CD4-positive, alpha-beta T cell treated with Interleukin-4 for 1 hour (primary cell): ENCODE results near the gene HSPA13.
"Not testable (repeated sequence)": the region's sequence is repeated elsewhere in the genome, so short reads cannot be mapped to it uniquely, and the experiment has no call there.

Source experiments
- DNase-seq, 2 donors: peaks; one replicate each; pipeline ENCODE4 v3.0.0-alpha.2; 2020 to 2022

Gene HSPA13

DNA sequence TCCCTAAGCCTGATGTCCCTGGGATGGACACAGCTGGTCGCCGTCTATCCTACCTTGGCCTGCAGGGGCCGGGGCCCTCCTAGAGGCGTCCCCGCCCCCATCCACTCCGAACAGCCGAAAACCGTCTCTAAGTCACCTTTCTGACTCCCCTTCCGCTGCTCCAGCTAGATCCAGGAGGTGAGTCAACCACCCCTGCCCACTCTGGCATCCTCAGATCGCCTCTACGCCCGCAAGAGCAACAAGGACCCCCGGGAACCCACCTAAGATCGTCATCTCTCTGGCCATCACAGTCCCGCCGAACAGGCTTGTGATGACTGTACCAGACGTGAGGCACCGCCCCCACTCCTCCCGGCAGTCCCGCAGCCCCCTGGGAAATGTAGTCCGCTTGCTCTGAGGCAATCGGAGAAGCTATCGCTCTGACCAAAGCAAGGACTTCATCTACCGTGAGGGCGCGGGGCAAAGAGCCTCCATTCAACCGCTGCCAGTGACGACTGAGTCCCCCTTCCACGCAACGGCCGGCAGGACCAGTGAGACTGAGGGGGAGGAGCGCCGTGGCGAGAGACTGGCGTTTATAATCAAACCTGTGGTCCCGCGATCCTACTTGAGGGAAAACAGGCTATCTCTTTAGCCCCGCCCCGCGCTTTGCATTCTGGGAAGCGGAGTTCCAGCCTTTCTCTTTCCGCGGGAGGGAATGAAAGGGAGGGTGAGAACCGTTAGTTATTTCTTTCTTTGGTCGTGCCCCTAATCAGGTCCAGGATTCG is at the start of gene HSPA13:
Gene HSPA13, minus strand, starts transcription at position 312 of the 761 bp plus-strand sequence. Its CDS starts 27 bp downstream, at position 285.
- peak; percentile 99 to 100 for DNase-seq

GRCh38 chr21:14418920-14419319 is 36.0 kb upstream of the HSPA13 start:
- no peak for DNase-seq

DNA sequence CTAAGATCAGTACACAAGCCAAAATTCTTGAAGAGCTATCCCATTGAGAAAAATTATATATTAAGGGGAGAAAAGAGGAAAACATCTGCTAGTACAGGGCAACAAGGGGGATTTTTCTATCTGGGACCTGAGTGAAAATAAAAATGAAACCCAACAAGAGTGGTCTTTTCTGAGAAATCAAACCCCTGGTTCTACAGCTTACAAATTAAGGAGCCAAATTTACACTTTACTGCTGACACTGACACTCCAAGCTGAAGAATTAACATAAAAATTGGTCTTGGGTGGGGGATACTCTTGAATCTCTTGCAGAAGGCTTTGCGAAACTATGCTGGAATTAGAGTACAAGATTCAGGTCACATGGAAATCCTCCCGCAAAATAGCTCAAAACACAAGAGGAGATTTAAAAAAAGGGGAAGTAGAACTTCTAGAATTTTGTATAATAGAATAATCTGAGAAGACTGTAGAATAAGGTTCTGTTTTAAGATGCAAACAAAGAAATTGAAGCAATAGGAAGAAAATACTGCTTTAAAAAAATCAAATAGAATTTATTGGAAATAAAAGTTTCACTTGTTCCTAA is 32.1 kb upstream of the HSPA13 start:
- no peak for DNase-seq

DNA sequence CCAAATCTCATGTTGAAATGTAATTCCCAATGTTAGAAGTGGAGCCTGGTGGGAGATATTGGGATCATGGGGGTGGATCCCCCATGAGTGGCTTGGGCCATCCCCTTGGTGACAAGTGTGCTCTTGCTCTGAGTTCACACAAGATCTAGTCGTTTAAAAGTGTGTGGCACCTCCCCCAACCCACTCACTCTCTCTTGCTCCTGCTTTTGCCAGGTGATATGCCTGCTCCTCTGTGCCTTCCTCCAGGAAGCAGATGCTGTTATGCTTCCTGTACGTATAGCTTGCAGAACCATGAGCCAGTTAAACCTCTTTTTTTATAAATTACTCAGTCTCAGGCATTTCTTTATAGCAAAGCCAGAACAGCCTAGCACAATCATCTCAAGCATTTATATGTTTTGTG is 23.0 kb upstream of the HSPA13 start:
- DNase-seq: no peak

DNA sequence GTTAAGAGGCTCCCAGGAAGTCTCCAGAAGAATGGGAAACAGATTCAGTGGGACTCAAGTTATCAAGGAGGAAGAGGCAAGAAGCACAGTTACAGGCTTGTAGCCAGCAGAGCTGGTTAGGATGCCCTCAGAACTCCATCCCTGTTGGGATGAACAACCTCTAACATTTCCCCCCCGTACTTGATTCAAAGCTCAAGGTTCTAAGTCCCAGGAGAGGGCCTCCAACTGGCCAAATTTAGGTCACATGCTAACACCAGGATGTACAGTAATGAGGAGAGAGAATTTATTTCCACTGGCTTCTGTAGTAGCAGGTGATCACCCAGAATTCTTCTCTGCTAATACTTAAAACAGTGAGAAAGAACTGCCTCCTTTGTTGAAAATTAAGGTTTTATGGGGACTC is 22.3 kb upstream of the HSPA13 start:
- DNase-seq: no peak

DNA sequence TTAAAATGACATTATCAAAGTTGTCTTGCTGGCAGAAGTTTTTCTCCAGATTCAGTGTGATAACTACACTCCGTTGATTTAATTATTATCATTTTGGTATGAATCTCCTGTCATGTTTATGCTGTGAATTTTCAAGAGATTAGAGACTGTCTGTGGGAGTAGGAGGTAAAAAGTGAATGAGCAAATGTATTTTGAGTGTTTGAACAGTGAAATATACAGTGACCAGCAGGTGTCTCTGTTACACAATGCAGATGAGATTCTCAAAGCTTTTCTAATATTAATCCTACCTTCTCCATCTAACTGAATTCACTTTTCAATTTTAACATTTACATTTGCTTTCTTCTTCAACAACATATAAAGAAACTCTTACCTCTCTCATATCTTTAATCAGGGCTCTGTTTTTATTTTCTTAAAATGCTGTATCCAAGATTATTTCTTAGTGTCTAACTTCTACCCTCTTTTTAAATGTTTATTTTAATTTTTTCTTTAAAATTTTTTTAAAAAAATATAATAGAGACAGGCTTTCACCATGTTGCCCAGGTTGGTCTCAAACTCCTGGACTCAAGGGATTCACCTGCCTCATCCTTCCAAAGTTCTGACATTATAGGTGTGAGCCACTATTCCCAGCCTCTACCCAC is 20.9 kb upstream of the HSPA13 start:
- peak in 1 of 2 donors; percentile 53 for DNase-seq

DNA sequence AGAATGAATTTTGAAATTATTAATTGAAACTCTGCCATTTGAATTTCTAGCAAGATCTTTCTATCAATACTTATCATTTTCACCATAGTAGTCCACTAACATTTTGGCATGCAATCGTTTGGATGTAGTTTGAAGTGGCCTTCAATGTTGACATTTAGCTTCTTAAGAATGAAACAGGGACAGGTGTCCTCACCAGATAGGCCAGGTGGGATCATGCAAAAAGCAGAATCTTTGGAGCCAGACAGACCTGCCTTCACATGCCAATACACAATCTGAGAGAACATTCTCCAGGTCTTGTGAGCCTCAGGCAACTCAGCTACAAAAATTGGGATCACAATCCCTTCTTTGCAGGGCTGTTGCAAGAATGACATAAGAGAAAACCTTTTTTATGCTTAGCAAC is 18.3 kb upstream of the HSPA13 start:
- no peak for DNase-seq

DNA sequence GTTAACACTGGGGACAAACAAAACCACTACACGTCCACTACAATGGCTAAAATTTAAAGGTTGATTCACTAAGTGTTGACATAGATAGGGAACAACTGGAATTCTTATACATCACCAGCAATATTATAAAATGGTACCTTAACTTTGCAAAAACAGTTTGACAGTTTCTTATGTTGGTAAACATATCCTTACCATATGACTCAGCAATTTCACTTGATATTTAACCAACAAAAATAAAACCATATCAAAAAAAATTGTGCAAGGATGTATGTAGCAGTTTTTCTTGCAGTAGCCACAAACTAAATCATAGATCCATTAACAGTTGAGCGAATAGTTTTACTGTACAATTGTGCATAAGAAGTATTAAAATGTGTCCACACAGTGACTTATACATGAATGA is 5.3 kb upstream of the HSPA13 start:
- no peak for DNase-seq

GRCh38 chr21:14384453-14384852 is 1.5 kb upstream of the HSPA13 start:
- DNase-seq: no peak

DNA sequence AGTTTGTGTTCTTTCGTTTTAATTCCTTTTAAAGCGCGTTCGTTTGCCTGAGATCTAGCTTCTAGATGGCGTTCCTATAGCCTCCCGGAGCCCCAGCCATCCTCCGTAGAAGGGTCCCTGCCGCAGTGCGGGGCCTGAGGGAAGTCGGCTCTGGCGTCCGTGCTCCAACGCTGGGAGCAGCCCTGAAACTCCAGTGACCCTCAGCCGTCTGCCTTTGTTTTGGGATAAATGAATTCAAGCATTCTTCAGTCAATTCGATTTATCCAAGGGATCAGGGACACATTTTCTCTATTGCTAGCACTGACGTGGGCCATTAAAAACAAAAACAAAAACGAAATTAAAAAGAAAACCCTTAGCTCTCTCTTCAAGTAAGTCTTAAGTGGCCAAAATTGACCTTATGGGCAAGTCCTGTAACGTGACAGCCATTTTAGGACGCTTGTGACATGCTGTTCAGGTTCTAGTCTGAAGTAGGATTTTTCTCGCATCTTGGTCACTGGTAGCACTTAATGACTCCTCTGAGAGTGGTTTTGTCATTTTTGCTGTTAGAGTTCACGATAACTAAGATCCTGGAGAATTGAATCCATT is 742 bp upstream of the HSPA13 start:
- peak in 1 of 2 donors; percentile 33 for DNase-seq

DNA sequence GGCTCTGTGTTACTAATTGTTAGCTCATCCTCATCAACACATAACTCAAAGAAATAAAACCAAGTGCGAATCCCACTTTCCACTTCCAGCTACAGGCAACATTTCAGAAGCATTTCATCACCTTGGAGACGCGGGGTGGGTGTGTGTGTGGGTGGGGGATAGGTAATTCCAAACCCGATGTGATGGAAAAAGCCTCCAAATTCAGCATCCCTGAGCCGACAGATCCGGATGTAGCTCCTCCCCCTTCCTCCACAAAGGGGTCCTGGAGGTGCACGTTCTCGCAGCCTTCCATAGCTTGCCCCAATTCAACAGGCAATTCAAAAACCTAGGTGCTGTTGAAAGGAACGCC is 486 bp downstream of the HSPA13 start:
- DNase-seq: no peak

DNA sequence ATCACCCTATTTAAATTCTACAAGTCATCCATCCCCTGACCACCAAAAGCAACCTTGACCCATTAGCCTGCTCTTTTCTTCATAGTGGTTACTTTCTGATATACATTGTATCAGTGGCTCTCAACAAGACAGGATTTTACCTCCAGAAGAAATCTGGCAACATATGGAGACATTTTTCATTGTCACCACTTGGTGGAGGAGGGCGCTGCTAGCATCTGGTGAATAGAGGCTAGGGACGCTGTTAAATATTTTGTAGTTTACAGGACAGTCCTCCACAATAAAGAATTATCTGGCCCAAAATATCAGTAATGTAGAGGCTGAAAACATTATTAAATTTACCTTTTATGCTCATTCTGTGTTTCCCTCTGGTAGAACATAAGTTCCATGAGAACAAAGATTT is 6.1 kb downstream of the HSPA13 start:
- DNase-seq: no peak

GRCh38 chr21:14366998-14367397 is 15.9 kb downstream of the HSPA13 start:
- DNase-seq: no peak

DNA sequence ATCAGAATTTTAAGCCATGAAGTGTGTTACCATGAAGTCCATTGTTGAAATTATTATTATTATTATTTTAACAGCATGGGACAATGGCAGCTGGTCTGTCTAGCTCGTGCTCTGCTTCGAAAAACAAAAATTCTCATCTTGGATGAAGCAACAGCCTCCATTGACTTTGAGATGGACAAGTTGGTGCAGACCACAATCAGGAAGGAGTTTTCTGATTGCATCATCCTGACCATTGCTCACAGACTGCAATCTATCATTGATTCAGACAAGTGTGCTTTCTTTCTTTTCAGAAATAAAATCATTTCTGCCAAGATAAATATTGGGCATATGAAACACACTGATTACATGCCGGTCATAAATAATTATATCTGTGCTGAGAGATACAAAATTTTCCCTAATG is 21.0 kb downstream of the HSPA13 start:
- no peak for DNase-seq

GRCh38 chr21:14358775-14359174 is 24.2 kb downstream of the HSPA13 start:
- no peak for DNase-seq

DNA sequence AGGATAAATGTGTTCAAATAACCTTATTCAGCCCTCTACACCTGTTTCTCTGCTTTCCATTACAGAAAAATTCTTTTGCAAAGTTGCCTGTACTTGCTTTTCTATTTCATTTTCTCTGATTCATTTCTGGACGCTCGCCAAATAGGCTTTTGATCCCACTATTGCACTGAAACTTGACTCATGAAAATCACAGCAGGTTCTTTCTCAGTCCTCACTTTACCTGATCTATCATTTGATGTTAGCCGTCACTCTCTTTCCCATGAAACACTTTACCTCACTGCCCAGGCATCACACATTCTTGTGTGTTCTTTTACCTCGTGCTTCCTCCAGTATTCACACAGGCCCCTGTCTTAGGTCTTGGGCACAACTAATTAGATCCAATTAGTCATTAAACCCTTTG is 26.2 kb downstream of the HSPA13 start:
- DNase-seq: no peak

- no peak for DNase-seq
These were observed 28.4 kb downstream of the HSPA13 start for GRCh38 chr21:14354515-14354914.

DNA sequence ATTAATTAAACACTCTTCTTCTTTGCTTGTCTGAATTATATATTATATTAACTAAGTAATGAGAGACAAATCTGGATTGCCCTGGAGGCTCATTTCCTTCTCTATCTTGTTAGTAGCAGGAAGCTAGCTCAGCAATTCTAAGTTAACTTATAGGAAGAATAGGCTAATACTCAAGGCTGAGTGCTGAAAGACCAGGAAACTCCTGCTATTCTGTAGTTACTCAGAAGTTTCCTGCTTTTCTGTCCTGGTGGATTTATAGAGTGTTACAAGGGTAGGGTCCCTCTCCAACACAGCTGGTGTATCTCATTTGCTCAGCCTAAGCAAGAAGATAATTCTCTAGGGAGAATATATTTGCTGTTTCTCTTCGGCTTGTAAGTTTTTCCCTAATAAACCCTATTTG is 29.2 kb downstream of the HSPA13 start:
- DNase-seq: no peak

DNA sequence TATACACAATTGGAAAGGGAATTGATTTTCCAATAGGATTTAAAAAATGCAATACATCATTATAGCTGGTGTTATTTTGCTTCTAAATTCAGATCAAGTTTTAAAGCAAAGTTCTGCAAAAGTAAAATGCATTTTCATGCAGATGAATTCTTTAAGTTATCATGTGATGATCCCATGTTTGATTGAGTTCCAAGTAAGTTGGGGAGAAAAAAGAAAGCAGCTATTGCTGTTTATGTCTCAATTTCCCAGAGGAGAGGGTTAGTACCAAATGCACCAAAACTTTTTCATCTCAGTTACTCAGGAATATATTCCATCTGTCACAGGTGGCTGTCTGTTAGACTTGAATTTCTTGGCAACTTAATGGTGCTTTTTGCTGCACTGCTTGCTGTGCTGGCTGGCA is 29.7 kb downstream of the HSPA13 start:
- no peak for DNase-seq

DNA sequence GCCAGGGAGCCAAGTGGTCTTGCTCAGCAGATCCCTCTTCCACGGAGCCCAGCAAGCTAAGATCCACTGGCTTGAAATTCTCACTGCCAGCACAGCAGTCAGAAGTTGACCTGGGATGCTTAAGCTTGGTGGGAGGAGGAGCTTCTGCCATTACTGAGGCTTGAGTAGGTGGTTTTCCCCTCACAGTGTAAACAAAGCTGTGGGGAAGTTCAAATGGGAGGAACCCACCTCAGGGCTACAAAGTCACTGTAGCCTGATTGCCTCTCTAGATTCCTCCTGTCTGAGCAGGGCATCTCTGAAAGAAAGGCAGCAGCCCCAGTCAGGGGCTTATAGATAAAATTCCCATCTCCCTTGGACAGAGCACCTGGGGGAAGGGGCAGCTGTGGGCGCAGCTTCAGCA is 55.6 kb downstream of the HSPA13 start:
- DNase-seq: not testable (repeated sequence)

DNA sequence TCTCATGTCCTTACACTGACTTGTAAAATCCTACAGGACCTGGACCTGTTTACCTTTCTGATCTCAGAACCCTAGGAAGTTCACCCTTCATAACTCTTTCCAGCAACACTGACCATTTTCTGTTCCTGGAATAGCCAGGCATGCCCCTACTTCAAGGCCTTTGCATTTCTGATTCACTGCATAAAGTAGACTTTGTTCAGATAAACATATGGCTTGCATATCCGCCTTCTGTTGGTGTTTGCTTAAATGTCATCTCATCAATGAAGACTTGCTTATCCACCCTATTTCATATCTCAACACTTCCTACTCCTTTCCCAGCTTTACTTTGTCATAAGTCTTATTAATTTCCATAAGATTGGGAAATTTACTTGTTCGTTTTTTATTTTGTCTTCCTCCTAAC is 57.4 kb downstream of the HSPA13 start:
- no peak for DNase-seq
